Midbrain (tissue), 1 donor: ENCODE results near the gene MAPK6.
A peak's percentile ranks its signal among the peaks of the same experiment; 100 is the strongest.
"Not testable (repeated sequence)": the region's sequence is repeated elsewhere in the genome, so short reads cannot be mapped to it uniquely, and the experiment has no call there.

Experiments used
- DNase-seq: peaks from one replicate; lab custom pipeline; 2025; lab: John Stamatoyannopoulos, UW

MAPK6 gene

GRCh38 chr15:52018693-52019393 lies at the start of gene MAPK6:
TSS of gene MAPK6 (plus strand) at chr15:52019219. CDS start at chr15:52046461, 27,242 bp downstream.
- peak; percentile 94 for DNase-seq

- DNase-seq, result no peak
Observed at GRCh38 chr15:51969728-51970127, 49.3 kb upstream of the MAPK6 start.

GRCh38 chr15:51970132-51970817 lies 48.7 kb upstream of the MAPK6 start:
- no peak for DNase-seq

- peak; percentile 31 for DNase-seq
Observed at GRCh38 chr15:51971032-51971374, 48.0 kb upstream of the MAPK6 start.

GRCh38 chr15:51971375-51972133 lies 47.5 kb upstream of the MAPK6 start, which contains the start of gene LEO1:
TSS of gene LEO1 (minus strand) at chr15:51971778. CDS start at chr15:51971745, 33 bp downstream.
- peak; percentile 95 for DNase-seq

- DNase-seq, result no peak
Observed at GRCh38 chr15:51973220-51973619, 45.8 kb upstream of the MAPK6 start.

- no peak for DNase-seq
Observed at GRCh38 chr15:51973775-51974174, 45.2 kb upstream of the MAPK6 start.

GRCh38 chr15:51982013-51982769 lies 36.8 kb upstream of the MAPK6 start:
- DNase-seq, result peak; percentile 64

- no peak for DNase-seq
Observed at GRCh38 chr15:51982770-51983103, 36.3 kb upstream of the MAPK6 start.

- no peak for DNase-seq
Observed at GRCh38 chr15:51991141-51991540, 27.9 kb upstream of the MAPK6 start.

- DNase-seq, result no peak
Observed at GRCh38 chr15:51992953-51993352, 26.1 kb upstream of the MAPK6 start.

GRCh38 chr15:52002351-52002750 lies 16.7 kb upstream of the MAPK6 start:
- no peak for DNase-seq

- not testable (repeated sequence) for DNase-seq
Observed at GRCh38 chr15:52003089-52003488, 15.9 kb upstream of the MAPK6 start.

GRCh38 chr15:52003710-52004109 lies 15.3 kb upstream of the MAPK6 start:
- DNase-seq, result no peak

- no peak for DNase-seq
Observed at GRCh38 chr15:52004806-52005205, 14.2 kb upstream of the MAPK6 start.

- no peak for DNase-seq
Observed at GRCh38 chr15:52005748-52006701, 13.0 kb upstream of the MAPK6 start.

GRCh38 chr15:52006702-52007340 lies 12.2 kb upstream of the MAPK6 start:
- no peak for DNase-seq

- no peak for DNase-seq
Observed at GRCh38 chr15:52008359-52008697, 10.7 kb upstream of the MAPK6 start.

GRCh38 chr15:52008698-52009434 lies 10.2 kb upstream of the MAPK6 start:
- no peak for DNase-seq
